ENCODE measurements around the gene CDCA4.
A peak's percentile ranks its signal among the peaks of the same experiment; 100 is the strongest.

Gene CDCA4

DNA sequence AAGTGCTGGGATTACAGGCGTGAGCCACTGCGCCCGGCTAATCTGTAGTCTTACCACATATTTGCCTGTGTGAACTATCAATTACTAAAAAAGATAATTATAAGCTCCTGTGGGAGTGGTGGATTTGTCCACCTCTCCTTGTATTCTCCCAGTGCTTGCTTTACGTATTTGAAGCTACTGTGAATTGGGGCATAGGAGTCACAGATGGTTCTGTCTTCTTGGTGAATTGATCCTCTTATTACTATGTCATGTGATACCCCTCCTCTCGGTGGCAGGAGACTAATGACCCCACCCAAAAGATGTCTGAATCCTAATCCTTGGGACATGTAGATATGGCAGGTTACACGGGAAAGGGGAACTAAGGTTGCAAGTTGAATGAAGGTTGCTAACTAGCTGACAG lies 32.5 kb upstream of the CDCA4 start:
- no peak for TF ChIP-seq TAF1 (IDR thresholded peaks at IDR 0.05; ENCODE audit: borderline replicate concordance, insufficient read depth, low read length)
- TF ChIP-seq POLR2AphosphoS5 (IDR thresholded peaks at IDR 0.05; ENCODE audit: low read depth, low read length) = no peak
- TF ChIP-seq, protein P1, sequence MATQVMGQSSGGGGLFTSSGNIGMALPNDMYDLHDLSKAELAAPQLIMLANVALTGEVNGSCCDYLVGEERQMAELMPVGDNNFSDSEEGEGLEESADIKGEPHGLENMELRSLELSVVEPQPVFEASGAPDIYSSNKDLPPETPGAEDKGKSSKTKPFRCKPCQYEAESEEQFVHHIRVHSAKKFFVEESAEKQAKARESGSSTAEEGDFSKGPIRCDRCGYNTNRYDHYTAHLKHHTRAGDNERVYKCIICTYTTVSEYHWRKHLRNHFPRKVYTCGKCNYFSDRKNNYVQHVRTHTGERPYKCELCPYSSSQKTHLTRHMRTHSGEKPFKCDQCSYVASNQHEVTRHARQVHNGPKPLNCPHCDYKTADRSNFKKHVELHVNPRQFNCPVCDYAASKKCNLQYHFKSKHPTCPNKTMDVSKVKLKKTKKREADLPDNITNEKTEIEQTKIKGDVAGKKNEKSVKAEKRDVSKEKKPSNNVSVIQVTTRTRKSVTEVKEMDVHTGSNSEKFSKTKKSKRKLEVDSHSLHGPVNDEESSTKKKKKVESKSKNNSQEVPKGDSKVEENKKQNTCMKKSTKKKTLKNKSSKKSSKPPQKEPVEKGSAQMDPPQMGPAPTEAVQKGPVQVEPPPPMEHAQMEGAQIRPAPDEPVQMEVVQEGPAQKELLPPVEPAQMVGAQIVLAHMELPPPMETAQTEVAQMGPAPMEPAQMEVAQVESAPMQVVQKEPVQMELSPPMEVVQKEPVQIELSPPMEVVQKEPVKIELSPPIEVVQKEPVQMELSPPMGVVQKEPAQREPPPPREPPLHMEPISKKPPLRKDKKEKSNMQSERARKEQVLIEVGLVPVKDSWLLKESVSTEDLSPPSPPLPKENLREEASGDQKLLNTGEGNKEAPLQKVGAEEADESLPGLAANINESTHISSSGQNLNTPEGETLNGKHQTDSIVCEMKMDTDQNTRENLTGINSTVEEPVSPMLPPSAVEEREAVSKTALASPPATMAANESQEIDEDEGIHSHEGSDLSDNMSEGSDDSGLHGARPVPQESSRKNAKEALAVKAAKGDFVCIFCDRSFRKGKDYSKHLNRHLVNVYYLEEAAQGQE (IDR thresholded peaks at IDR 0.05; ENCODE audit: insufficient read depth in 1 of 2, low read depth in 2 of 2, low read length in 2 of 2) = no peak
- no peak for TF ChIP-seq SIN3A (IDR thresholded peaks at IDR 0.05; ENCODE audit: borderline replicate concordance, insufficient read depth, low read length)
- TF ChIP-seq FOXP2 (optimal IDR thresholded peaks at IDR 0.05; ENCODE audit: borderline replicate concordance, extremely low read depth, extremely low read length, insufficient read depth) = no peak

DNA sequence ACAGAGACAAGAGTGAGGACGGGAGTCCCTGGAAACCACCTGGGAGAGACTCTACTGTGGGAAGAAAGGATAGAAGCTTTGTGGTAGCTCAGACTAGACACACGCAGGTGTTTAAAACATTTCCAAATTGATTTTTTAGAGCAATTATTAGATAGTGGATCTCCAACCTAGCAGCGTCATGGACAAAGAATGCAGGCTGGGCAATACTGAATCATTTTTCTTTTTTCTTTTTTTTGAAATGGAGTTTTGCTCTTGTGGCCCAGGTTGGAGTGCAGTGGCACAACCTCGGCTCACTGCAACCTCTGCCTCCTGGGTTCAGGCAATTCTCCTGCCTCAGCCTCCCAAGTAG lies 31.2 kb upstream of the CDCA4 start:
- TF ChIP-seq FOXP2 (optimal IDR thresholded peaks at IDR 0.05; ENCODE audit: borderline replicate concordance, extremely low read depth, extremely low read length, insufficient read depth) (no peak), TAF1 (IDR thresholded peaks at IDR 0.05; ENCODE audit: borderline replicate concordance, insufficient read depth, low read length) (no peak), SIN3A (IDR thresholded peaks at IDR 0.05; ENCODE audit: borderline replicate concordance, insufficient read depth, low read length) (no peak), POLR2AphosphoS5 (IDR thresholded peaks at IDR 0.05; ENCODE audit: low read depth, low read length) (no peak)
- TF ChIP-seq, protein P1 (IDR thresholded peaks at IDR 0.05; ENCODE audit: insufficient read depth in 1 of 2, low read depth in 2 of 2, low read length in 2 of 2) = no peak

DNA sequence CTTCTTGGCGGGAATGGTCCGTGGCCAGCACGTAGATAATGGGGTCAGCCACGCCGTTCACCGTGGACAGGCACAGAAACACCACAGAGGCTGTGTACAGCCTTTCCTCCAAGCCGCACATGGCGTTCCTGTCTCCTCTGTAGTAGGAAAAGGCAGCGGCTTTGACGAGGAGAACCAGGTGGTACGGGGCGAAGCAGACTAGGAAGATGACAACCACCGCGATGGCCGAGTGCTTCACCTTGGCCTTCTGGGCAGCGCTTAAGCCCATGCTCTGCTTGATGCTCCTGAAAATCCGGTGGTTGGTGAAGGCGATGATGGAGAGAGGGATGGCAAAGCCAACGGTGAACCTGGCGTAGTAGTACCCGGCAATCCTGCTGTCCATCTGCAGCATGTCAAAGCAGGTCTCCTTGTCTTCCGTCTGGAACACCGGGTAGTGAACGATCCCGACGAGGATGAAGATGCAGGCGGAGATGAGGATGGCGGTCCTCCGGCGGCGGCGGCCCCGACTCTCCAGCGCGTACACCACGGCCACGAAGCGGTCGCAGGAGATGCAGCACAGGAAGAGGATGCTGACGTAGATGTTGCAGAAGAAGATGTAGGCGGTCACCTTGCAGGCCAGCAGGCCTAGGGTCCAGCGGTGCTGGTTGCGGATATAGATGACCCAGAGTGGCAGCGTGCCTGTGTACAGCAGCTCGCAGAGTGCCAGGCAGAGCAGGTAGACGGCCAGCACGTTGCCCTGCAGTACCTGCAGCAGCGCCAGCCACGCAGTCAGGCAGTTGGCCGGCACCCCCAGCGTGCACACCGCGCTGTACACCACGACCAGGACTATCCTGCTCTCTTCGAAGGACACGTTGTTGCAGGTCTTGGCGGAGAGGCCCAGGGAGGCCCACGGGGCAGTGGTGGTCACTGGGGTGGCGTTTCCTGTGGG lies 30.6 kb upstream of the CDCA4 start:
- TF ChIP-seq POLR2AphosphoS5 (IDR thresholded peaks at IDR 0.05; ENCODE audit: low read depth, low read length) (no peak), SIN3A (IDR thresholded peaks at IDR 0.05; ENCODE audit: borderline replicate concordance, insufficient read depth, low read length) (no peak), FOXP2 (optimal IDR thresholded peaks at IDR 0.05; ENCODE audit: borderline replicate concordance, extremely low read depth, extremely low read length, insufficient read depth) (no peak), TAF1 (IDR thresholded peaks at IDR 0.05; ENCODE audit: borderline replicate concordance, insufficient read depth, low read length) (no peak)
- TF ChIP-seq, protein P1 (IDR thresholded peaks at IDR 0.05; ENCODE audit: insufficient read depth in 1 of 2, low read depth in 2 of 2, low read length in 2 of 2) = no peak

DNA sequence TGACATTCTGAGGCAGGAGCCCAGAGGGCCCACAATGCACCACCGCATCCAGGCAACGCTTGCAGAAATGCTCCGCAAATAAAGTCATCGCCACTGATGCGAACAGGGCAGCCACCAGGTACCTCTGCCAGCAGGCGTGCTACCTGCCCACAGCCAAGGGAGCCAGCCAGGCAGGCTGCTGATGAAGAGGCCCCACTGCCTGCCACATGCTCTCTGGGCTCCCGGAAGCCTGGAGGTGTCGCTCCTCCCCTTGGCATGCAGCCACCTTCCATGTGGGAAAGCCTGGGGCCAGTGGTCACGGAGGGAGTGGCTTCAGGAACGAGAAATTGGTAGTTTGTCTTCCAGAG lies 29.6 kb upstream of the CDCA4 start:
- TF ChIP-seq SIN3A (IDR thresholded peaks at IDR 0.05; ENCODE audit: borderline replicate concordance, insufficient read depth, low read length) (no peak), TAF1 (IDR thresholded peaks at IDR 0.05; ENCODE audit: borderline replicate concordance, insufficient read depth, low read length) (no peak), FOXP2 (optimal IDR thresholded peaks at IDR 0.05; ENCODE audit: borderline replicate concordance, extremely low read depth, extremely low read length, insufficient read depth) (no peak), POLR2AphosphoS5 (IDR thresholded peaks at IDR 0.05; ENCODE audit: low read depth, low read length) (0 out of 2 replicates have a peak, but pooled peaks have one; percentile 22)

DNA sequence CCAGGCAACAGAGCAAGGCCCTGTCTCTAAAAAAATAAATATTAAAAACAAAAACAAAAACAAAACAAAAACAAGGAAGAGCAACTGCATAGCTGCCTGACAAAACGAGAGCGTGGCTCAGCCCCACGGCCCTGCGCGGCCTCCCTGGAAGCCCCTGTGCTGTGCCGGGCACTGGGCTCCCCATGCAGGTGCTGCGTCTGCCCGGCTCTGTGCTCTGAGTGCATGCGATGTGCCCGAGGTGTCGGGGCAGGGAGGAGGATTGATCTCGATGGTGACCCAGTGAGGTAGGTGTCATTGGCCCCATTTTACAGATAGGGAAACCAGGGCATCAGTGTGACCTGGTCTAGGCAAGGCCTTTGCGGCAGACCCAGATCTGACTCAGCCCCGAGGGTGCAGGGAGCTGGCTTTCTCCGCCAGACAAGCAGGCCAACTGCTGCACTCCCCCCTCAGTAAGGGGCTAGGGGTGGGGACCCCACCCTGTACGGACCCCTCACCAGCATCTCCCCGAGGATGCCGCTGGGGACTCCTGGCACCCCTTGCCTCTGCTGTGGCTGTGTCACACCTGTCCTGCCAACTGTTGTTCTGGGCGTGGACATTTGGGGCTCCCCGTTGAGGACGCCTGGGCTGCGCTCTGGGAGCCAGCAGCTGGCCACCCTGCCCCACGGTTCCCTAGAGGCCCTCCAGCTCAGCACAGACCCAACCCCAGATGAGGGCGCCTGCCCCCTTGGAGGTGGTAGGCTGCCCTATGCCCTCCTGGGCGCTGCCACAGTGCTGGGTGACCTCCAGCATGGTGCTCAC lies 29.1 kb upstream of the CDCA4 start:
- TF ChIP-seq TAF1 (IDR thresholded peaks at IDR 0.05; ENCODE audit: borderline replicate concordance, insufficient read depth, low read length) (no peak), POLR2AphosphoS5 (IDR thresholded peaks at IDR 0.05; ENCODE audit: low read depth, low read length) (no peak), FOXP2 (optimal IDR thresholded peaks at IDR 0.05; ENCODE audit: borderline replicate concordance, extremely low read depth, extremely low read length, insufficient read depth) (no peak), SIN3A (IDR thresholded peaks at IDR 0.05; ENCODE audit: borderline replicate concordance, insufficient read depth, low read length) (no peak)
- TF ChIP-seq, protein P1 (IDR thresholded peaks at IDR 0.05; ENCODE audit: insufficient read depth in 1 of 2, low read depth in 2 of 2, low read length in 2 of 2) = no peak
